Measurements from ENCODE around the gene ARL5C. TPM values are rescaled to one million over a fixed set of nuclear protein-coding genes. Genes with fewer than 3 reads are reported as not detected.
"Not testable (repeated sequence)": the region's sequence is repeated elsewhere in the genome, so short reads cannot be mapped to it uniquely, and the experiment has no call there.

ARL5C gene
- total RNA-seq, 1 donor from 2014 or later: not detected

- Histone ChIP-seq H3K4me1 (no peaks in the 10 kb centered on the region), H3K79me2 (ENCODE audit: low read depth) (no peaks in the 10 kb centered on the region), H3K9ac (no peak overlapping the region), H3K9me3 (ENCODE audit: low read depth) (no peaks in the 10 kb centered on the region), H3K4me2 (no peak overlapping the region), H3F3A (ENCODE audit: low read depth) (peaks cover 26% of the 10 kb centered on the region), H3K27ac (no peak overlapping the region), H2AFZ (replicated peaks) (no peak overlapping the region), H3K4me3 (no peak overlapping the region), H4K20me1 (ENCODE audit: low read depth) (no peaks in the 10 kb centered on the region), H3K27me3 (peaks cover 28% of the 10 kb centered on the region), H3K36me3 (no peaks in the 10 kb centered on the region)
- no peaks in the 10 kb centered on the region for H3K36me3 Mint-ChIP-seq
- peaks cover 19% of the 10 kb centered on the region for H3K27me3 Mint-ChIP-seq (ENCODE audit: insufficient read depth, low read depth)
- H3K4me1 Mint-ChIP-seq: peaks cover 17% of the 10 kb centered on the region
- peaks cover 3% of the 10 kb centered on the region for H3K9me3 Mint-ChIP-seq
- no peak for DNase-seq (ENCODE audit: low spot score)
- H3K4me3 Mint-ChIP-seq: no peak overlapping the region
- no peak overlapping the region for H3K27ac Mint-ChIP-seq
- no peak for TF ChIP-seq EZH2phosphoT487 (IDR thresholded peaks at IDR 0.05)
- no peak for TF ChIP-seq EZH2 (IDR thresholded peaks at IDR 0.05)
- no peak for TF ChIP-seq CTCF (IDR thresholded peaks at IDR 0.05)
Measured at GRCh38 chr17:39170109-39170508, 4.1 kb upstream of the ARL5C start.

- Mint-ChIP-seq H3K27me3 (ENCODE audit: insufficient read depth, low read depth) (peaks cover 25% of the 10 kb centered on the region), H3K4me1 (peaks cover 17% of the 10 kb centered on the region), H3K4me3 (no peak overlapping the region), H3K9me3 (peaks cover 3% of the 10 kb centered on the region), H3K27ac (no peak overlapping the region), H3K36me3 (no peaks in the 10 kb centered on the region)
- Histone ChIP-seq H3K4me2 (no peak overlapping the region), H3K27me3 (peaks cover 34% of the 10 kb centered on the region), H4K20me1 (ENCODE audit: low read depth) (no peaks in the 10 kb centered on the region), H3F3A (ENCODE audit: low read depth) (peaks cover 28% of the 10 kb centered on the region), H3K79me2 (ENCODE audit: low read depth) (no peaks in the 10 kb centered on the region), H3K9ac (no peak overlapping the region), H2AFZ (replicated peaks) (no peak overlapping the region), H3K4me3 (no peak overlapping the region), H3K27ac (no peak overlapping the region), H3K36me3 (no peaks in the 10 kb centered on the region), H3K9me3 (ENCODE audit: low read depth) (no peaks in the 10 kb centered on the region), H3K4me1 (no peaks in the 10 kb centered on the region)
- no peak for TF ChIP-seq CTCF (IDR thresholded peaks at IDR 0.05)
- TF ChIP-seq EZH2phosphoT487 (IDR thresholded peaks at IDR 0.05): no peak
- TF ChIP-seq EZH2 (IDR thresholded peaks at IDR 0.05): no peak
- DNase-seq (ENCODE audit: low spot score): no peak
Measured at GRCh38 chr17:39169518-39169917, 3.6 kb upstream of the ARL5C start.

- Mint-ChIP-seq H3K27ac (no peak overlapping the region), H3K4me1 (peaks cover 17% of the 10 kb centered on the region), H3K9me3 (peaks cover 3% of the 10 kb centered on the region), H3K27me3 (ENCODE audit: insufficient read depth, low read depth) (peaks cover 26% of the 10 kb centered on the region), H3K36me3 (no peaks in the 10 kb centered on the region), H3K4me3 (no peak overlapping the region)
- DNase-seq (ENCODE audit: low spot score): no peak
- TF ChIP-seq EZH2 (IDR thresholded peaks at IDR 0.05) (no peak), EZH2phosphoT487 (IDR thresholded peaks at IDR 0.05) (no peak), CTCF (IDR thresholded peaks at IDR 0.05) (no peak)
- H3K36me3 ChIP-seq: no peaks in the 10 kb centered on the region
- H3F3A ChIP-seq (ENCODE audit: low read depth): peaks cover 32% of the 10 kb centered on the region
- no peak overlapping the region for H3K4me2 ChIP-seq
- peaks cover 38% of the 10 kb centered on the region for H3K27me3 ChIP-seq
- H3K9ac ChIP-seq: no peak overlapping the region
- H3K27ac ChIP-seq: no peak overlapping the region
- no peaks in the 10 kb centered on the region for H3K9me3 ChIP-seq (ENCODE audit: low read depth)
- H4K20me1 ChIP-seq (ENCODE audit: low read depth): no peaks in the 10 kb centered on the region
- no peaks in the 10 kb centered on the region for H3K79me2 ChIP-seq (ENCODE audit: low read depth)
- no peak overlapping the region for H2AFZ ChIP-seq (replicated peaks)
- no peak overlapping the region for H3K4me3 ChIP-seq
- H3K4me1 ChIP-seq: no peaks in the 10 kb centered on the region
Measured at GRCh38 chr17:39169101-39169500, 3.1 kb upstream of the ARL5C start.

- H3K4me3 Mint-ChIP-seq; H4K20me1 ChIP-seq (ENCODE audit: low read depth); H3K27ac Mint-ChIP-seq; H3K4me2 ChIP-seq; H3K27ac ChIP-seq; H3K4me1 ChIP-seq; H3K36me3 ChIP-seq; H3K4me3 ChIP-seq; H3K9ac ChIP-seq; H3K9me3 ChIP-seq (ENCODE audit: low read depth); H3K79me2 ChIP-seq (ENCODE audit: low read depth); H3K9me3 Mint-ChIP-seq; DNase-seq (ENCODE audit: low spot score); H2AFZ ChIP-seq (replicated peaks); H3K36me3 Mint-ChIP-seq: not testable (repeated sequence)
- Mint-ChIP-seq H3K4me1 (peaks cover 16% of the 10 kb centered on the region), H3K27me3 (ENCODE audit: insufficient read depth, low read depth) (peaks cover 29% of the 10 kb centered on the region)
- Histone ChIP-seq H3F3A (ENCODE audit: low read depth) (peaks cover 36% of the 10 kb centered on the region), H3K27me3 (peaks cover 42% of the 10 kb centered on the region)
Measured at GRCh38 chr17:39168503-39168902, 2.5 kb upstream of the ARL5C start.
